Hepatocyte (in vitro differentiated cells): ENCODE results near the gene PRKACA.

Experiments used
- EZH2 ChIP-seq: fragments of 200-600 bp; sonication (generic); IDR thresholded peaks from 2 replicates; pipeline ENCODE4 v1.6.1; 2016; ENCODE audit warnings: antibody characterized with exemption, mild to moderate bottlenecking, borderline replicate concordance
- EZH2phosphoT487 ChIP-seq: fragments of 200-600 bp; sonication (generic); IDR thresholded peaks from one replicate; pipeline ENCODE4 v1.6.1; 2018; ENCODE audit warnings: antibody characterized with exemption, mild to moderate bottlenecking, low read depth, moderate library complexity; ENCODE audit not compliant: unreplicated experiment, severe bottlenecking
- TF ChIP-seq, protein P1 (sequence below): fragments of 200-600 bp; sonication (generic); IDR thresholded peaks from 2 replicates; pipeline ENCODE4 v1.5.1; 2016; ENCODE audit warnings: antibody characterized with exemption, mild to moderate bottlenecking; ENCODE audit not compliant: poor library complexity

GRCh38 chr19:14062558-14062855 is 55.1 kb downstream of the PRKACA start:
- TF ChIP-seq, protein P1, sequence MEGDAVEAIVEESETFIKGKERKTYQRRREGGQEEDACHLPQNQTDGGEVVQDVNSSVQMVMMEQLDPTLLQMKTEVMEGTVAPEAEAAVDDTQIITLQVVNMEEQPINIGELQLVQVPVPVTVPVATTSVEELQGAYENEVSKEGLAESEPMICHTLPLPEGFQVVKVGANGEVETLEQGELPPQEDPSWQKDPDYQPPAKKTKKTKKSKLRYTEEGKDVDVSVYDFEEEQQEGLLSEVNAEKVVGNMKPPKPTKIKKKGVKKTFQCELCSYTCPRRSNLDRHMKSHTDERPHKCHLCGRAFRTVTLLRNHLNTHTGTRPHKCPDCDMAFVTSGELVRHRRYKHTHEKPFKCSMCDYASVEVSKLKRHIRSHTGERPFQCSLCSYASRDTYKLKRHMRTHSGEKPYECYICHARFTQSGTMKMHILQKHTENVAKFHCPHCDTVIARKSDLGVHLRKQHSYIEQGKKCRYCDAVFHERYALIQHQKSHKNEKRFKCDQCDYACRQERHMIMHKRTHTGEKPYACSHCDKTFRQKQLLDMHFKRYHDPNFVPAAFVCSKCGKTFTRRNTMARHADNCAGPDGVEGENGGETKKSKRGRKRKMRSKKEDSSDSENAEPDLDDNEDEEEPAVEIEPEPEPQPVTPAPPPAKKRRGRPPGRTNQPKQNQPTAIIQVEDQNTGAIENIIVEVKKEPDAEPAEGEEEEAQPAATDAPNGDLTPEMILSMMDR = no peak
- TF ChIP-seq EZH2 = no peak
- no peak for TF ChIP-seq EZH2phosphoT487
